WTC11 (cell line): ENCODE results near the gene CYP46A1. TPM values are rescaled to one million over a fixed set of nuclear protein-coding genes. Genes with fewer than 3 reads are reported as not detected.

Experiments used
- ATAC-seq: fragments of 200-7000 bp; cut with Tn5 transposase; 2 replicates; pipeline ENCODE4 v1.10.0; 2021; ENCODE audit warnings: mild to moderate bottlenecking, moderate library complexity
- CTCF ChIA-PET: fragments of 300-600 bp; sonication (Branson Sonifier 250); formaldehyde crosslinking; loops from one replicate; lab custom pipeline; 2021; ENCODE audit warnings: antibody characterized with exemption; lab: Charles Lee
- POLR2A ChIA-PET: fragments of 350-600 bp; sonication (Branson Sonifier 250); formaldehyde crosslinking; loops from one replicate; lab custom pipeline; 2021; ENCODE audit warnings: antibody characterized with exemption; lab: Charles Lee
- DNase-seq: peaks from one replicate; pipeline ENCODE4 v3.0.0; 2021; ENCODE audit warnings: low spot score
- H3K27ac Mint-ChIP-seq: 2 replicates; pipeline ENCODE4 v1.8.0; 2021; ENCODE audit warnings: mixed read lengths
- H3K27me3 Mint-ChIP-seq: 2 replicates; pipeline ENCODE4 v1.8.0; 2021; ENCODE audit warnings: low read depth, mild to moderate bottlenecking, moderate library complexity, mixed read lengths
- H3K36me3 Mint-ChIP-seq: 2 replicates; pipeline ENCODE4 v1.8.0; 2021; ENCODE audit warnings: mixed read lengths
- H3K4me1 Mint-ChIP-seq: 2 replicates; pipeline ENCODE4 v1.8.0; 2022; ENCODE audit warnings: mixed read lengths
- H3K4me3 Mint-ChIP-seq: 2 replicates; pipeline ENCODE4 v1.8.0; 2021; ENCODE audit warnings: mild to moderate bottlenecking, moderate library complexity, mixed read lengths
- H3K9me3 Mint-ChIP-seq: 2 replicates; pipeline ENCODE4 v1.8.0; 2021; ENCODE audit warnings: mixed read lengths
- CREM ChIP-seq: sonication (generic); formaldehyde crosslinking; IDR thresholded peaks from 2 replicates; pipeline ENCODE4 v1.8.1; 2022; ENCODE audit warnings: mild to moderate bottlenecking, missing genetic modification reagents, moderate library complexity
- ESRRA ChIP-seq: sonication (generic); formaldehyde crosslinking; IDR thresholded peaks from 2 replicates; pipeline ENCODE4 v1.8.1; 2022; ENCODE audit warnings: mild to moderate bottlenecking, missing genetic modification reagents, borderline replicate concordance
- FOXP1 ChIP-seq: sonication (generic); formaldehyde crosslinking; IDR thresholded peaks from 2 replicates; pipeline ENCODE4 v1.8.0; 2022; ENCODE audit warnings: missing genetic modification reagents, mild to moderate bottlenecking, moderate library complexity, borderline replicate concordance
- HMGA2 ChIP-seq: fragments of 250-450 bp; sonication (Bioruptor Pico); IDR thresholded peaks from 2 replicates; pipeline ENCODE4 v1.4.0; 2021; ENCODE audit warnings: mild to moderate bottlenecking, moderate library complexity
- JUN ChIP-seq: sonication (generic); formaldehyde crosslinking; IDR thresholded peaks from 2 replicates; pipeline ENCODE4 v1.8.0; 2023; ENCODE audit warnings: mild to moderate bottlenecking, missing genetic modification reagents
- MXD4 ChIP-seq: fragments of 250-450 bp; sonication (Bioruptor Pico); IDR thresholded peaks from 2 replicates; pipeline ENCODE4 v1.8.0; 2021; ENCODE audit warnings: mild to moderate bottlenecking, moderate library complexity, borderline replicate concordance
- MYBL2 ChIP-seq: sonication (generic); formaldehyde crosslinking; IDR thresholded peaks from 2 replicates; pipeline ENCODE4 v1.8.1; 2023; ENCODE audit warnings: mild to moderate bottlenecking, moderate library complexity, missing genetic modification reagents
- NFATC4 ChIP-seq: fragments of 250-450 bp; sonication (Bioruptor Pico); IDR thresholded peaks from 2 replicates; pipeline ENCODE4 v1.9.0; 2021; ENCODE audit warnings: mild to moderate bottlenecking
- PRRX2 ChIP-seq: fragments of 250-450 bp; sonication (Bioruptor Pico); IDR thresholded peaks from 2 replicates; pipeline ENCODE4 v1.8.0; 2021; ENCODE audit warnings: mild to moderate bottlenecking
- SMAD3 ChIP-seq: sonication (generic); formaldehyde crosslinking; IDR thresholded peaks from 2 replicates; pipeline ENCODE4 v1.8.0; 2022; ENCODE audit warnings: missing genetic modification reagents, mild to moderate bottlenecking, borderline replicate concordance
- SMAD4 ChIP-seq: sonication (generic); formaldehyde crosslinking; IDR thresholded peaks from 2 replicates; pipeline ENCODE4 v1.8.0; 2022; ENCODE audit warnings: mild to moderate bottlenecking, missing genetic modification reagents
- TCF7 ChIP-seq: sonication (generic); formaldehyde crosslinking; IDR thresholded peaks from 2 replicates; pipeline ENCODE4 v1.8.0; 2022; ENCODE audit warnings: mild to moderate bottlenecking, low read depth, missing genetic modification reagents, moderate library complexity
- ZNF232 ChIP-seq: sonication (generic); formaldehyde crosslinking; IDR thresholded peaks from 2 replicates; pipeline ENCODE4 v1.8.0; 2022; ENCODE audit warnings: mild to moderate bottlenecking, missing genetic modification reagents
- ZNF263 ChIP-seq: sonication (generic); formaldehyde crosslinking; IDR thresholded peaks from 2 replicates; pipeline ENCODE4 v1.8.1; 2022; ENCODE audit warnings: low read depth, mild to moderate bottlenecking, moderate library complexity, missing genetic modification reagents
- ZNF423 ChIP-seq: fragments of 250-450 bp; sonication (Bioruptor Pico); IDR thresholded peaks from 2 replicates; pipeline ENCODE4 v2.1.2; 2022; ENCODE audit warnings: mild to moderate bottlenecking, moderate library complexity
- total RNA-seq: library from RNA; stranded (reverse); gene quantifications from 3 replicates; pipeline ENCODE4 v1.2.3, GENCODE V29; 2021
- TF ChIP-seq, protein P1 (sequence below): sonication (generic); formaldehyde crosslinking; IDR thresholded peaks from 2 replicates; pipeline ENCODE4 v1.8.0; 2022; ENCODE audit warnings: mild to moderate bottlenecking, missing genetic modification reagents
- TF ChIP-seq, protein P2 (sequence below): sonication (generic); formaldehyde crosslinking; conservative IDR thresholded peaks from 2 replicates; pipeline ENCODE4 v1.8.1; 2022; ENCODE audit warnings: mild to moderate bottlenecking, missing genetic modification reagents
- TF ChIP-seq, protein P3 (sequence below): sonication (generic); formaldehyde crosslinking; IDR thresholded peaks from 2 replicates; pipeline ENCODE4 v1.8.1; 2022; ENCODE audit warnings: low read depth, mild to moderate bottlenecking, moderate library complexity, missing genetic modification reagents, borderline replicate concordance
- TF ChIP-seq, protein P4 (sequence below): sonication (generic); formaldehyde crosslinking; IDR thresholded peaks from 2 replicates; pipeline ENCODE4 v1.8.0; 2023; ENCODE audit warnings: missing genetic modification reagents
- TF ChIP-seq, protein P5 (sequence below): fragments of 200-600 bp; IDR thresholded peaks from 2 replicates; pipeline ENCODE4 v1.8.0; 2022; ENCODE audit warnings: antibody characterized with exemption
- TF ChIP-seq, protein P6 (sequence below): sonication (generic); formaldehyde crosslinking; conservative IDR thresholded peaks from 2 replicates; pipeline ENCODE4 v1.8.1; 2023; ENCODE audit warnings: mild to moderate bottlenecking, low read depth, missing genetic modification reagents, moderate library complexity
- TF ChIP-seq, protein P7 (sequence below): sonication (generic); formaldehyde crosslinking; IDR thresholded peaks from 2 replicates; pipeline ENCODE4 v1.8.1; 2022; ENCODE audit warnings: mild to moderate bottlenecking, missing genetic modification reagents, moderate library complexity, borderline replicate concordance
- TF ChIP-seq, protein P8 (sequence below): sonication (generic); formaldehyde crosslinking; IDR thresholded peaks from 2 replicates; pipeline ENCODE4 v1.8.0; 2022; ENCODE audit warnings: mild to moderate bottlenecking, missing genetic modification reagents
- TF ChIP-seq, protein P9 (sequence below): fragments of 250-450 bp; sonication (Bioruptor Pico); conservative IDR thresholded peaks from 2 replicates; pipeline ENCODE4 v1.9.0; 2021; ENCODE audit warnings: mild to moderate bottlenecking

The CYP46A1 gene
- total RNA-seq, 1 experiment from 2014 or later = 0.77 TPM

DNA sequence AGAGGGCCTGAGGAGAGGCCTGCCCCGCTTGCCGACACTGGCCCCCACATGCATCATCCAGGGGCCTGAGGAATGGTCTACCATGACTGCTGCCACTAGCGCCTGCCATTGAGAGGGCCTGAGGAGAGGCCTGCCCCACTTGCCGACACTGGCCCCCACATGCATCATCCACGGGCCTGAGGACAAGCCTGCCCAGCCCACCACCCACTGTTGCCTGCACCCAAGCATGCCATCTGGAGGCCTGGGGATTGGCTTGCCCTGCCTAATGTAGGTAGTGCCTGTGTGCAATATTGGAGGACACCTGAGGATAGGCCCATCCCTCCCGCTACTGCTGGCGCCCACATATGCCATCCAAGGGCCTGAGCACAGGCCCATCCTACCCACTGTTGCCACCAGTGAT lies 24.4 kb downstream of the CYP46A1 start:
- DNase-seq (no peak), ATAC-seq (no peak)
- Mint-ChIP-seq H3K4me1 (no peaks in the 10 kb centered on the region), H3K4me3 (no peak overlapping the region), H3K9me3 (peaks cover 22% of the 10 kb centered on the region), H3K27me3 (peaks cover 3% of the 10 kb centered on the region; the same call in 1 of the 2 replicates), H3K36me3 (peaks cover 11% of the 10 kb centered on the region), H3K27ac (no peak overlapping the region)
- CTCF ChIA-PET = no interaction called here
- POLR2A ChIA-PET = no interaction called here
- TF ChIP-seq SMAD4 (CRISPR knock-in tag) (no peak), ESRRA (CRISPR knock-in tag) (no peak), ZNF232 (CRISPR knock-in tag) (no peak), ZNF423 (no peak), PRRX2 (no peak), NFATC4 (CRISPR knock-in tag) (no peak), HMGA2 (no peak), CREM (CRISPR knock-in tag) (no peak), MXD4 (no peak)
- TF ChIP-seq, protein P1, sequence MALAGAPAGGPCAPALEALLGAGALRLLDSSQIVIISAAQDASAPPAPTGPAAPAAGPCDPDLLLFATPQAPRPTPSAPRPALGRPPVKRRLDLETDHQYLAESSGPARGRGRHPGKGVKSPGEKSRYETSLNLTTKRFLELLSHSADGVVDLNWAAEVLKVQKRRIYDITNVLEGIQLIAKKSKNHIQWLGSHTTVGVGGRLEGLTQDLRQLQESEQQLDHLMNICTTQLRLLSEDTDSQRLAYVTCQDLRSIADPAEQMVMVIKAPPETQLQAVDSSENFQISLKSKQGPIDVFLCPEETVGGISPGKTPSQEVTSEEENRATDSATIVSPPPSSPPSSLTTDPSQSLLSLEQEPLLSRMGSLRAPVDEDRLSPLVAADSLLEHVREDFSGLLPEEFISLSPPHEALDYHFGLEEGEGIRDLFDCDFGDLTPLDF (CRISPR knock-in tag) = no peak
- TF ChIP-seq, protein P2, sequence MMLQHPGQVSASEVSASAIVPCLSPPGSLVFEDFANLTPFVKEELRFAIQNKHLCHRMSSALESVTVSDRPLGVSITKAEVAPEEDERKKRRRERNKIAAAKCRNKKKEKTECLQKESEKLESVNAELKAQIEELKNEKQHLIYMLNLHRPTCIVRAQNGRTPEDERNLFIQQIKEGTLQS (CRISPR knock-in tag) = no peak
- TF ChIP-seq, protein P3, sequence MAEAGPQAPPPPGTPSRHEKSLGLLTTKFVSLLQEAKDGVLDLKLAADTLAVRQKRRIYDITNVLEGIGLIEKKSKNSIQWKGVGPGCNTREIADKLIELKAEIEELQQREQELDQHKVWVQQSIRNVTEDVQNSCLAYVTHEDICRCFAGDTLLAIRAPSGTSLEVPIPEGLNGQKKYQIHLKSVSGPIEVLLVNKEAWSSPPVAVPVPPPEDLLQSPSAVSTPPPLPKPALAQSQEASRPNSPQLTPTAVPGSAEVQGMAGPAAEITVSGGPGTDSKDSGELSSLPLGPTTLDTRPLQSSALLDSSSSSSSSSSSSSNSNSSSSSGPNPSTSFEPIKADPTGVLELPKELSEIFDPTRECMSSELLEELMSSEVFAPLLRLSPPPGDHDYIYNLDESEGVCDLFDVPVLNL (CRISPR knock-in tag) = no peak
- TF ChIP-seq, protein P4, sequence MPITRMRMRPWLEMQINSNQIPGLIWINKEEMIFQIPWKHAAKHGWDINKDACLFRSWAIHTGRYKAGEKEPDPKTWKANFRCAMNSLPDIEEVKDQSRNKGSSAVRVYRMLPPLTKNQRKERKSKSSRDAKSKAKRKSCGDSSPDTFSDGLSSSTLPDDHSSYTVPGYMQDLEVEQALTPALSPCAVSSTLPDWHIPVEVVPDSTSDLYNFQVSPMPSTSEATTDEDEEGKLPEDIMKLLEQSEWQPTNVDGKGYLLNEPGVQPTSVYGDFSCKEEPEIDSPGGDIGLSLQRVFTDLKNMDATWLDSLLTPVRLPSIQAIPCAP (CRISPR knock-in tag) = no peak

DNA sequence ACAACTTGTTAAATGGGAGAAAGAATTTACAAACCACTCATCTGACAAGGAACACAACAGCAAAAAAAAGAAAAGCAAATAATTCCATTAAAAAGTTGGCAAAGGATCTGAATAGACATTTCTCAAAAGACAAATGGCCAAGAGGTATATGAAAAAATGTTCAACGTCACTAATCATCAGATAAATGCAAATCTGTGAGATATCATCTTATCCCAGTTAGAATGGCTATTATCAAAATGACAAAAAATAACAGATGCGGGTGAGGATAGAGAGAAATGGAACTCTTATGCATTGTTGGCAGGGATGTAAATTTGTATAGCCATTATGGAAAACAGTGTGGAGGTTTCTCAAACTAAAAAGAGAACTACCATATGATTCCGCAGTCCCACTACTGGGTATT lies 29.9 kb downstream of the CYP46A1 start:
- ChIA-PET CTCF (no interaction called here), POLR2A (no interaction called here)
- Mint-ChIP-seq H3K27ac (no peak overlapping the region), H3K4me3 (no peak overlapping the region), H3K27me3 (peaks cover 3% of the 10 kb centered on the region; the same call in 1 of the 2 replicates), H3K9me3 (peaks cover 8% of the 10 kb centered on the region), H3K4me1 (0 out of 2 replicates have a peak, but pooled peaks cover 5% of the 10 kb centered on the region), H3K36me3 (no peaks in the 10 kb centered on the region)
- DNase-seq = no peak
- no peak for ATAC-seq
- TF ChIP-seq, protein P5, sequence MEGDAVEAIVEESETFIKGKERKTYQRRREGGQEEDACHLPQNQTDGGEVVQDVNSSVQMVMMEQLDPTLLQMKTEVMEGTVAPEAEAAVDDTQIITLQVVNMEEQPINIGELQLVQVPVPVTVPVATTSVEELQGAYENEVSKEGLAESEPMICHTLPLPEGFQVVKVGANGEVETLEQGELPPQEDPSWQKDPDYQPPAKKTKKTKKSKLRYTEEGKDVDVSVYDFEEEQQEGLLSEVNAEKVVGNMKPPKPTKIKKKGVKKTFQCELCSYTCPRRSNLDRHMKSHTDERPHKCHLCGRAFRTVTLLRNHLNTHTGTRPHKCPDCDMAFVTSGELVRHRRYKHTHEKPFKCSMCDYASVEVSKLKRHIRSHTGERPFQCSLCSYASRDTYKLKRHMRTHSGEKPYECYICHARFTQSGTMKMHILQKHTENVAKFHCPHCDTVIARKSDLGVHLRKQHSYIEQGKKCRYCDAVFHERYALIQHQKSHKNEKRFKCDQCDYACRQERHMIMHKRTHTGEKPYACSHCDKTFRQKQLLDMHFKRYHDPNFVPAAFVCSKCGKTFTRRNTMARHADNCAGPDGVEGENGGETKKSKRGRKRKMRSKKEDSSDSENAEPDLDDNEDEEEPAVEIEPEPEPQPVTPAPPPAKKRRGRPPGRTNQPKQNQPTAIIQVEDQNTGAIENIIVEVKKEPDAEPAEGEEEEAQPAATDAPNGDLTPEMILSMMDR = no peak
- TF ChIP-seq, protein P6, sequence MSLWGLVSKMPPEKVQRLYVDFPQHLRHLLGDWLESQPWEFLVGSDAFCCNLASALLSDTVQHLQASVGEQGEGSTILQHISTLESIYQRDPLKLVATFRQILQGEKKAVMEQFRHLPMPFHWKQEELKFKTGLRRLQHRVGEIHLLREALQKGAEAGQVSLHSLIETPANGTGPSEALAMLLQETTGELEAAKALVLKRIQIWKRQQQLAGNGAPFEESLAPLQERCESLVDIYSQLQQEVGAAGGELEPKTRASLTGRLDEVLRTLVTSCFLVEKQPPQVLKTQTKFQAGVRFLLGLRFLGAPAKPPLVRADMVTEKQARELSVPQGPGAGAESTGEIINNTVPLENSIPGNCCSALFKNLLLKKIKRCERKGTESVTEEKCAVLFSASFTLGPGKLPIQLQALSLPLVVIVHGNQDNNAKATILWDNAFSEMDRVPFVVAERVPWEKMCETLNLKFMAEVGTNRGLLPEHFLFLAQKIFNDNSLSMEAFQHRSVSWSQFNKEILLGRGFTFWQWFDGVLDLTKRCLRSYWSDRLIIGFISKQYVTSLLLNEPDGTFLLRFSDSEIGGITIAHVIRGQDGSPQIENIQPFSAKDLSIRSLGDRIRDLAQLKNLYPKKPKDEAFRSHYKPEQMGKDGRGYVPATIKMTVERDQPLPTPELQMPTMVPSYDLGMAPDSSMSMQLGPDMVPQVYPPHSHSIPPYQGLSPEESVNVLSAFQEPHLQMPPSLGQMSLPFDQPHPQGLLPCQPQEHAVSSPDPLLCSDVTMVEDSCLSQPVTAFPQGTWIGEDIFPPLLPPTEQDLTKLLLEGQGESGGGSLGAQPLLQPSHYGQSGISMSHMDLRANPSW (CRISPR knock-in tag) = no peak
- TF ChIP-seq, protein P7, sequence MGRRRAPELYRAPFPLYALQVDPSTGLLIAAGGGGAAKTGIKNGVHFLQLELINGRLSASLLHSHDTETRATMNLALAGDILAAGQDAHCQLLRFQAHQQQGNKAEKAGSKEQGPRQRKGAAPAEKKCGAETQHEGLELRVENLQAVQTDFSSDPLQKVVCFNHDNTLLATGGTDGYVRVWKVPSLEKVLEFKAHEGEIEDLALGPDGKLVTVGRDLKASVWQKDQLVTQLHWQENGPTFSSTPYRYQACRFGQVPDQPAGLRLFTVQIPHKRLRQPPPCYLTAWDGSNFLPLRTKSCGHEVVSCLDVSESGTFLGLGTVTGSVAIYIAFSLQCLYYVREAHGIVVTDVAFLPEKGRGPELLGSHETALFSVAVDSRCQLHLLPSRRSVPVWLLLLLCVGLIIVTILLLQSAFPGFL (CRISPR knock-in tag) = no peak
- TF ChIP-seq MYBL2 = no peak
- TF ChIP-seq, protein P8, sequence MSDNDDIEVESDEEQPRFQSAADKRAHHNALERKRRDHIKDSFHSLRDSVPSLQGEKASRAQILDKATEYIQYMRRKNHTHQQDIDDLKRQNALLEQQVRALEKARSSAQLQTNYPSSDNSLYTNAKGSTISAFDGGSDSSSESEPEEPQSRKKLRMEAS (CRISPR knock-in tag) = no peak
- no peak for TF ChIP-seq FOXP1 (CRISPR knock-in tag)
- TF ChIP-seq SMAD3 = no peak
- TF ChIP-seq, protein P9, sequence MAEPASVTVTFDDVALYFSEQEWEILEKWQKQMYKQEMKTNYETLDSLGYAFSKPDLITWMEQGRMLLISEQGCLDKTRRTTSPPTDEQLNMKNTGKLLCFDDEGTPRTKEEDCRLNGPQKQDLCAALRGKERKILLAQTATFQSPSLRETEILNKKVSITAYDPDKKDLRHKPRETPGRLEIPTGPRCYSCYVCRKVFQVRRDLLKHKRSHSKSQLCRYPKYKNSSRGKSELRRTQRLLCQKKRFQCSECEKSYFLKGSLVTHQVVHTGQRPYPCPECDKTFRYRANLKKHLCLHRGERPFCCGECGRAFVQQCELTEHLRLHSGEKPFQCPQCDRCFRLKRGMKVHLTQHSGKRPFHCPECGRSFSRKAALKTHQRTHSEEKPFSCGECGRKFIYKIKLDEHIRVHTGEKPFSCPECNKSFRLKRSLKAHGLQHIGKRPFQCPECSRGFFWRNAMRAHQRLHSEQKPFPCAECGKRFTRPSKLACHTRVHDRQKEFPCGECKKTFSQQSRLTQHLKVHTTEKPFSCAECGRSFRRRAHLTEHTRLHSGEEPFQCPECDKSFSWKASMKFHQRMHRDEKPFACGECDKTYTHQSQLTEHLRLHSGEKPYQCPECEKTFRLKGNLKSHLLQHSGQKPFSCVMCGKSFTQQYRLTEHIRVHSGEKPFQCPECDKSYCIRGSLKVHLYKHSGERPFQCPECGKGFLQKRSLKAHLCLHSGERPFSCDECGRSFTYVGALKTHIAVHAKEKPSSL (CRISPR knock-in tag) = no peak
- TF ChIP-seq ZNF263 = no peak
- TF ChIP-seq JUN = no peak
- no peak for TF ChIP-seq ZNF423
- no peak for TF ChIP-seq TCF7 (CRISPR knock-in tag)
